ENCODE data around the gene UBE3A.

The UBE3A gene

GRCh38 chr15:25441111-25441510 is 2.3 kb upstream of the UBE3A start:
- TF ChIP-seq POU6F1 (CRISPR knock-in tag; IDR thresholded peaks at IDR 0.05; ENCODE audit: borderline replicate concordance, low read depth) (no peak), ZNF565 (CRISPR knock-in tag; conservative IDR thresholded peaks at IDR 0.05; ENCODE audit: low read depth) (no peak)

GRCh38 chr15:25439369-25439836 is 579 bp upstream of the UBE3A start:
- no peak; the same call in 2 of the 3 replicates for ATAC-seq

More at GRCh38 chr15:25441111-25441510, 2.3 kb upstream of the UBE3A start:
- ATAC-seq = no peak

More at GRCh38 chr15:25439369-25439836, 579 bp upstream of the UBE3A start:
- TF ChIP-seq RARB (CRISPR knock-in tag; IDR thresholded peaks at IDR 0.05) (no peak), SNAI2 (CRISPR knock-in tag; IDR thresholded peaks at IDR 0.05) (no peak), ZC3H10 (CRISPR knock-in tag; IDR thresholded peaks at IDR 0.05) (no peak), ARNTL (CRISPR knock-in tag; IDR thresholded peaks at IDR 0.05; ENCODE audit: borderline replicate concordance, low read depth) (no peak), ESRRG (CRISPR knock-in tag; IDR thresholded peaks at IDR 0.05) (no peak), CSRNP3 (CRISPR knock-in tag; IDR thresholded peaks at IDR 0.05) (no peak), TSHZ2 (CRISPR knock-in tag; IDR thresholded peaks at IDR 0.05) (no peak), CREB5 (CRISPR knock-in tag; IDR thresholded peaks at IDR 0.05; ENCODE audit: low read depth) (no peak), ZNF70 (CRISPR knock-in tag; IDR thresholded peaks at IDR 0.05) (no peak), PATZ1 (CRISPR knock-in tag; IDR thresholded peaks at IDR 0.05; ENCODE audit: borderline replicate concordance) (no peak), BACH2 (CRISPR knock-in tag; IDR thresholded peaks at IDR 0.05; ENCODE audit: borderline replicate concordance) (no peak)
